ENCODE data around the gene CNTRL. TPM values are rescaled to one million over a fixed set of nuclear protein-coding genes. Genes with fewer than 3 reads are reported as not detected.

CNTRL gene
- total RNA-seq, 1 experiment from 2014 or later: 11.2 TPM

DNA sequence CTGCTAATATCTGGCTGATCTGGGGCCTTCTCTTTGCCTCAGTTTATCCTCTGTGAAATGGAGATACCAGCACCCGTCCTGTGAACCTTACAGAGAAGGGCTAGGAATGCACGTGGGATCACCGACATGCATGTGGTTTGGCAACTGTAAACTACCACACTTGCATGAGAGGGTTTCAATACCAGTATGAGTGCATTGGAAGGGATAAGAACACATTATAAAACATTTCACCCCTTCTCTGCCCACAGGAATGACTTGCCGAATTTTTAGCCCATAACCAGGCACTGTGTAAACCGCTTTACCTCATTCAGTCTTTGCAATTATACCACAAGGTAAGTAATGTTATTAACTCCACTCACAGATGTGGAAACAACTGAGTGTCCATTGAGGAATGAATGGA is 135.8 kb downstream of the CNTRL start:
- H3K9me3 Mint-ChIP-seq (ENCODE audit: low read depth, unreplicated experiment): no peaks in the 10 kb centered on the region
- H3K36me3 Mint-ChIP-seq (ENCODE audit: insufficient read depth, unreplicated experiment): no peaks in the 10 kb centered on the region
- H3K4me3 Mint-ChIP-seq (ENCODE audit: low read depth, unreplicated experiment): no peak overlapping the region
- CTCF ChIA-PET: no interaction called here
- BruUV-seq (replicated peaks): no TSS peak
- H3K27ac Mint-ChIP-seq (ENCODE audit: unreplicated experiment): no peak overlapping the region
- H3K4me1 Mint-ChIP-seq (ENCODE audit: low read depth, unreplicated experiment): no peaks in the 10 kb centered on the region
- TF ChIP-seq, protein P1, sequence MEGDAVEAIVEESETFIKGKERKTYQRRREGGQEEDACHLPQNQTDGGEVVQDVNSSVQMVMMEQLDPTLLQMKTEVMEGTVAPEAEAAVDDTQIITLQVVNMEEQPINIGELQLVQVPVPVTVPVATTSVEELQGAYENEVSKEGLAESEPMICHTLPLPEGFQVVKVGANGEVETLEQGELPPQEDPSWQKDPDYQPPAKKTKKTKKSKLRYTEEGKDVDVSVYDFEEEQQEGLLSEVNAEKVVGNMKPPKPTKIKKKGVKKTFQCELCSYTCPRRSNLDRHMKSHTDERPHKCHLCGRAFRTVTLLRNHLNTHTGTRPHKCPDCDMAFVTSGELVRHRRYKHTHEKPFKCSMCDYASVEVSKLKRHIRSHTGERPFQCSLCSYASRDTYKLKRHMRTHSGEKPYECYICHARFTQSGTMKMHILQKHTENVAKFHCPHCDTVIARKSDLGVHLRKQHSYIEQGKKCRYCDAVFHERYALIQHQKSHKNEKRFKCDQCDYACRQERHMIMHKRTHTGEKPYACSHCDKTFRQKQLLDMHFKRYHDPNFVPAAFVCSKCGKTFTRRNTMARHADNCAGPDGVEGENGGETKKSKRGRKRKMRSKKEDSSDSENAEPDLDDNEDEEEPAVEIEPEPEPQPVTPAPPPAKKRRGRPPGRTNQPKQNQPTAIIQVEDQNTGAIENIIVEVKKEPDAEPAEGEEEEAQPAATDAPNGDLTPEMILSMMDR (IDR thresholded peaks at IDR 0.05; ENCODE audit: unreplicated experiment): no peak
- H3K27me3 Mint-ChIP-seq (ENCODE audit: unreplicated experiment): no peaks in the 10 kb centered on the region
- no peak for DNase-seq
- intact Hi-C loops (cut with micrococcal nuclease; ENCODE audit: unreplicated experiment): loop anchor here (5.0 kb wide), 2 partner anchors 77 to 112 kb away; no protein-coding TSS in a partner anchor

GRCh38 chr9:121213136-121213806 is 138.5 kb downstream of the CNTRL start:
- intact Hi-C loops (cut with micrococcal nuclease; ENCODE audit: unreplicated experiment): loop anchor here (1.0 to 5.0 kb wide), 4 partner anchors 74 to 187 kb away; no protein-coding TSS in a partner anchor
- CTCF ChIA-PET: interaction anchor here (0.6 to 1.1 kb wide), 5 partner anchors 65 to 227 kb away, joined by 3 to 5 read pairs (median 3); no protein-coding TSS in a partner anchor
- no peaks in the 10 kb centered on the region for H3K36me3 Mint-ChIP-seq (ENCODE audit: insufficient read depth, unreplicated experiment)
- H3K4me1 Mint-ChIP-seq (ENCODE audit: low read depth, unreplicated experiment): no peaks in the 10 kb centered on the region
- H3K27me3 Mint-ChIP-seq (ENCODE audit: unreplicated experiment): no peaks in the 10 kb centered on the region
- H3K27ac Mint-ChIP-seq (ENCODE audit: unreplicated experiment): no peak overlapping the region
- TF ChIP-seq, protein P1 (IDR thresholded peaks at IDR 0.05; ENCODE audit: unreplicated experiment): peak; percentile 72
- H3K4me3 Mint-ChIP-seq (ENCODE audit: low read depth, unreplicated experiment): no peak overlapping the region
- no TSS peak for BruUV-seq (replicated peaks)
- DNase-seq: peak; percentile 89
- H3K9me3 Mint-ChIP-seq (ENCODE audit: low read depth, unreplicated experiment): no peaks in the 10 kb centered on the region

DNA sequence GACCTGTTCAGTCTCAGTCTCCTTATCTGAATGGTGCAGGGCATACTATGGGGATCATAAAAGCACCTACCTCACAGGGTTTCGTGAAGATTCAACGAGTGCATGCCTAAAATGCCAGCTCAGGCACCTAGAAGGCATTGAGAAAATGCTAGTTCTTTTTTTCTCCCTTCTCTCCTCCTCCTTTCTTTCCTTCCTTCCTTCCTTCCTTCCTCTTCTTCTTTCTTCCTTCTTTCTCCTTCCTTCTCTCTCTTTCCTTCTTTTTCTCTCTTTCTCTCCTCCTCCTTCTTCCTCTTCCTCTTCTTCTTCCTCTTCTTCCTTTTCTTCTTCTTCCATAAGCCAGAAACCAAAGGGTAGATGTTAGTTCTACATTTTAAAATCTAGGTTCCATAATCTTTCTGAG is 139.2 kb downstream of the CNTRL start:
- Mint-ChIP-seq H3K4me1 (ENCODE audit: low read depth, unreplicated experiment) (no peaks in the 10 kb centered on the region), H3K9me3 (ENCODE audit: low read depth, unreplicated experiment) (no peaks in the 10 kb centered on the region), H3K36me3 (ENCODE audit: insufficient read depth, unreplicated experiment) (no peaks in the 10 kb centered on the region), H3K27me3 (ENCODE audit: unreplicated experiment) (no peaks in the 10 kb centered on the region), H3K27ac (ENCODE audit: unreplicated experiment) (no peak overlapping the region), H3K4me3 (ENCODE audit: low read depth, unreplicated experiment) (no peak overlapping the region)
- TF ChIP-seq, protein P1 (IDR thresholded peaks at IDR 0.05; ENCODE audit: unreplicated experiment): no peak
- CTCF ChIA-PET: interaction anchor here (0.7 kb wide), 1 partner anchor 226 kb away, joined by 3 read pairs; no protein-coding TSS in a partner anchor
- intact Hi-C loops (cut with micrococcal nuclease; ENCODE audit: unreplicated experiment): loop anchor here (5.0 kb wide), 2 partner anchors 73 to 108 kb away; no protein-coding TSS in a partner anchor
- no TSS peak for BruUV-seq (replicated peaks)
- DNase-seq: no peak

DNA sequence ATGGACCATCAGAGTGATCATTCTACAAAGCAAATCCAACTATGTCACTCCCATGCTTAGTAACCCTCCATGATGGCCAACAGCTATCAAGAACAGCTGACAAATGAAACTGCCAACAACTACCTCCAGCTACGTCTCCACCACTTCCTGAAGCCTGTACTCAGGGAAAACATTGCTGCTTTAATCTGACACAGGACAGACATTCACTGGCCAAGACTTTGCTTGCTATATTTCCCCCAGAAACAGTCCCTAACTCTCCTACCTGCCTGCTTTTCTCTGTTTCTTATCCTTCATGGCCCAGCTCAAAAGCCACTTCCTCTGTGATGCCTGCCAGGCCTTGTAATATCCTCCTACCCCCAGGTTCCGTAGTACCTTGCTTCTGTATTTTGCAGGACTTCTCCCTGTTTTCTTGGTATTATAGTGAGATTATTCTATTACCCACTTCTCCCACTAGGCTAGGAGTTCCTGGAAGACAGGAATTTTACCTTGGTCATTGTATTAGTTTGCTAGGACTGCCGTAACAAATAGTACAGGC is 141.6 kb downstream of the CNTRL start:
- Mint-ChIP-seq H3K27me3 (ENCODE audit: unreplicated experiment) (no peaks in the 10 kb centered on the region), H3K9me3 (ENCODE audit: low read depth, unreplicated experiment) (no peaks in the 10 kb centered on the region), H3K36me3 (ENCODE audit: insufficient read depth, unreplicated experiment) (no peaks in the 10 kb centered on the region), H3K27ac (ENCODE audit: unreplicated experiment) (no peak overlapping the region), H3K4me1 (ENCODE audit: low read depth, unreplicated experiment) (no peaks in the 10 kb centered on the region), H3K4me3 (ENCODE audit: low read depth, unreplicated experiment) (no peak overlapping the region)
- intact Hi-C loops (cut with micrococcal nuclease; ENCODE audit: unreplicated experiment): no loop called here
- CTCF ChIA-PET: no interaction called here
- DNase-seq: no peak
- TF ChIP-seq, protein P1 (IDR thresholded peaks at IDR 0.05; ENCODE audit: unreplicated experiment): no peak
- no TSS peak for BruUV-seq (replicated peaks)

Measured in Calu3 (cell line).